Activated CD8-positive, alpha-beta memory T cell treated with anti-CD3 and anti-CD28 coated beads, Interleukin-2, amount 50 U/mL, for 1 hour (primary cell): Measurements from ENCODE around the gene KLK7.
"Not testable (repeated sequence)": the region's sequence is repeated elsewhere in the genome, so short reads cannot be mapped to it uniquely, and the experiment has no call there.

Experiments
- DNase-seq: peaks from one replicate; pipeline ENCODE4 v3.0.0-alpha.2; 2020; ENCODE audit errors: extremely low read depth

KLK7 gene

DNA sequence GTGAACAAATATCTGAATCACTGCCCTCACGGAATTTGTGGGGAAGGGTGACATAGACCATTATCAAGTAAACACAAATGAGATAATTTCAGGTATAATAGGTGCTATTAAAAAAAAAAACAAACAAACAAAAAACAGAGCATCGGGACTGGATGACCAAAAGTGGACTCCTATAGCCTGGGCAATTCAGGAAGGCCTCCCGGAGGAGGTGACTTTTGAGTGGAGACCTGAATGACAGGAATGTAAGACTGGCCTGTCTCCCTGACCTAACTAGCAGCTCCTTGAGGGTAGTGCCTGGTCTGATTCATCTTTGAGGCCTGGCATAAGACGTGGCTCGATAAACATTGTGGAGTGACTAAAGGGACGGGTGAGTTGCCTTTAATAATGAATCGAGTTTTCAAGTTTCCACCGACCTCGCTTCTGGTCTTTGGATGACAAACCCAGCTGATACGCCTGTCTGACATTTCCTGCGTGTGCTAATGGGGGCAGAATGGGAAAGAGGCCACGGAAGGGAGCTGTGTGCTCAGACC is 29.0 kb upstream of the KLK7 start:
- DNase-seq = no peak

DNA sequence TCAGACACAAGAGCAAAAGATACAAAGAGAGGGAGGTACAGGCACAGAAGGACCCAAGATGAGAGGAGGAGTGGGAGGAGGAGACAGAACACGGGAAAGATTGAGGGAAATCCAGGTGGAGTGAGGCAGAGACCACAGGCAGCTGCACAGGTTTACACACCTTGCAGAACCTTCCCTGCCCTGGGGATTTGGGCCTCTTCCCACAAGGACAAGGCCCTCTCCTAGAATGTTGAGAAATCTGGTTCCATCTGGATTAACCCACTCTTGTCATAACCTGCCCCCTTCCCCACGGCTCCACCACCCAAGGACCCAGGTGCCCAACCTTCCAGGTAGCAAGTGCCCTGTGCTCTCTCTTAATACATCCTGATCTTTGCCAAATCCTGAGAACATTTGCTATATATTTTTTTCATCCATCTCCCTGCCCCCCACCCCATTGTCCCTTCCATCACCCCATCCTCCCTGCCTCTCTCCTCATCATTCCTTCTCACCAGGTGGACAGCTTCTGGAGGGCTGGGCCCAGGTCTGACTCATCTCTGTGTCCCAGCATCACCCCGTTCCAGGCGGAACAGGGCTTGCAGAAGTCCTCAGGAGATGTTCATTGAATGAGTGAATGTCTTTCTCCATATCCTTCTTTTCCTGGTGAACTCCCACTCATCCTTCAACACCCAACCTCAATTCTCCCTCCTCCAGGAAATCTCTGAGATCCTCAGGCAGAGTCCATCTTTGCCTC is 26.5 kb upstream of the KLK7 start:
- DNase-seq = no peak

- DNase-seq = no peak
These were observed 25.6 kb upstream of the KLK7 start for GRCh38 chr19:51009061-51009891.

GRCh38 chr19:51007488-51007887 is 23.8 kb upstream of the KLK7 start:
- DNase-seq = no peak

DNA sequence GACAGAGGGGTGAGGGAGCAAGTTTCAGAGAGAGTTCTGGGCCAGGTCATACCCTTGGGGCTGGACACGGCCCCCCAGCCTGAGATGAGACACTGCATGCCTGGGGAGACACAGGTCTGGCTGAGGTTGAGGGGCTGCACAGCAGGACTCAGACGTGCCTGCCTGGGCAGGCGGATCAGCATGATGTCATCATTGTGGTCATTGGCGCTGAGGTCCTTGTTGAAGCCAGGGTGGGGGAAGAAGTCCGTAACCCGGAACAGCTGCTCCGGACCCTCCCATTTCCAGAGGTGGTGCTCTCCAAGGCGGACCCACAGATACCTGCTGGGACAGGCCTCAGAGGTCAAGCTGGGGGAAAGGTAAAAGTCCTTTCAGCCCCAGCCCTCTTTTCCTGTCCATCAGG is 22.7 kb upstream of the KLK7 start:
- no peak for DNase-seq

DNA sequence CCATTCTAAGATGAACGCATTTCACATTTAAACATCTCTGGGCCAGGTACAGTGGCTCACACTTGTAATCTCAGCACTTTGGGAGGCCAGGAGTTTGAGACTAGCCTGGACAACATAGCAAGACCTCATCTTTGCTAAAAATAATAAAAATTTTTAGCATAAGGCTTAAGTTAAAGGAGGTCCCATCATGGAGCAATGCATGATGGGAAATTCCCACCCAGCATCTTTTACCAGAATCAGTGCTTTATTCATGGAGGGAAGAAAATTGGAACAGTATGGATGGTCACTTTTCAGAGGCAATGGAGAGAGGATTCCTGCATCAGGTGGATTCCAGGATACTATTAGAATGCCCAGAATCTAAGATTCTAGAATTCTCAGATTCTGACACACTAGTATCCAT is 21.5 kb upstream of the KLK7 start:
- DNase-seq = no peak

DNA sequence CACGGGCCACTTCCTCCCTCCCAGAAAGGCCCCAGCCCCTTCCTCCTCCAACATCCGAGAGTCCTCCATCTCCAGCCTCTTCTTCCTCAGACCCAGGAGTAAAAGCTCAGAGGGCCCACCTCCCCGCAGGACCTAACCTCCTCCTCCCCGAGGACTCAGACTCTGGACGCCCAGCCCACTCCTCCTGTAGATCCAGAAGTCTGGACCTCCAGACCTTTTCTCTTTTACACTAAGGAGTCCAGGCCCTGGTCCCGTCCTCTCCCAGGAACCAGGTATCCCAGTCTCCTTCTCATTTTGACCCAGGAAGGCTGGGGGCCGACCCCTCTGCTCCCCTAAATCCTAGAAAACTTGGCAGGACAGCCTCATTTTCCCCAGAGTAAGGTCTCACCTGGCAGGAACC is 19.6 kb upstream of the KLK7 start:
- DNase-seq = no peak

- DNase-seq = no peak
These were observed 19.0 kb upstream of the KLK7 start for GRCh38 chr19:51002542-51003311.

- DNase-seq = no peak
These were observed 18.4 kb upstream of the KLK7 start for GRCh38 chr19:51002089-51002532.

DNA sequence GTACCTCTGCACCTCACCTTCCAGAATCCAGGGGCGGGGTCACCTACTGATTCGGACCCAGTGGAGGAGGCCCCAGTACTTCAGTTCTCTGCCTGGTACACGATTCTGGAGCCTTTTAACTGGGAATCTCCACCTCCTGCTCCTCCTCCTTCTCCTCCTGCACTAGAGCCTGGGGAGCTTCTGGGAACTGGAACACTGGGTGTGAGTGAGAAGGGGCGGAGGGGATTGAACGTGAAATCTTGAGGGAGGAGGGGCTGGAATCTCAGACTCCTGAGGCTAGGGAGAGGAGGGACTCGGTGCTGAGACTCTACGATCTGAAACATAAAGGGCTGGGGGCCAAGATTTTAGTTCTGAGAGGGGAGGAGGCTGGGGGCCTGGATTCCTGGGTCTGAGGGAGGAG is 17.8 kb upstream of the KLK7 start, which contains the start of gene KLK8:
Gene KLK8 (minus strand): TSS at position 90 of the 400 bp plus-strand sequence. CDS start 437 bp downstream, outside the sequence.
- DNase-seq = no peak

DNA sequence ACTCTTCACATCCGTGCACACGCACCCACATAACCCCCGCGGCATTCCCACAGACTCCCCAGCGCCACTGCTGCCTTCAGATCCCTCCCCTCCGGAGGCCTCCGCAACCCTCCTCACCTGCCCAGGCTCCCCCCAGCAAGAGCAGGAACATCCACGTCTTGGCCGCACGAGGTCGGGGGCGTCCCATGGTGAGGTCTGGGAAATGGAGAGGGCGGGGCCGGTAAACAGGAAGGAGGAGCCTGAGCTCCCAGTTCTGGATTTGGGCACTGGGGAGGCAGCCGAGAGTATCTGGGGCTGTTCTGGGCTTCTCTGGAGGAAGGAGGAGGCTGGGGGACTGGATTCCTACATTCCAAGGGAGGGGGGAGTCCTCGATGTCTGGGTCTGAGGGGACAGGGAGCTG is 17.3 kb upstream of the KLK7 start:
- no peak for DNase-seq

DNA sequence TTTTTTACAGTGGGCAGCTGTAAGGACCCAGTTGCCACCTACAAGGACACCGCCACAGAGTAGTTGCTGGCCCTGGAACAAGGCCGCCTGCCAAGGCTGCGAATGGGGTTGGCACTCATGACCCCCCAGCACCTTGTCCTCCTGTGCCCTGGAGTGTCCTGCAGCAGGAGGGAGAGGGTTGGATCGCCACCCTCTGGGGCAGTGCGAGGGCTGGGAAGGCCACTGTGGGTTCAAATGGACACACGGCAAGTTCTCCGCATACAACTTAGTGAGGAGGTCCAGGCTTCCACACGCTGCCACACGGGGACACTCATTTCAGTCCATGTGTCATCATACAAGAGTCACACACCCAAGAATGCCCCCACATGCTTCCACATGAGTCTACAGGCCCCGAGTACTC is 16.7 kb upstream of the KLK7 start:
- DNase-seq = no peak

GRCh38 chr19:50998686-50999085 is 15.0 kb upstream of the KLK7 start:
- DNase-seq = no peak

- DNase-seq = no peak
These were observed 14.3 kb upstream of the KLK7 start for GRCh38 chr19:50998061-50998460.

GRCh38 chr19:50994129-50994528 is 10.4 kb upstream of the KLK7 start:
- no peak for DNase-seq

- no peak for DNase-seq
These were observed 8.9 kb upstream of the KLK7 start for GRCh38 chr19:50992666-50993035.

DNA sequence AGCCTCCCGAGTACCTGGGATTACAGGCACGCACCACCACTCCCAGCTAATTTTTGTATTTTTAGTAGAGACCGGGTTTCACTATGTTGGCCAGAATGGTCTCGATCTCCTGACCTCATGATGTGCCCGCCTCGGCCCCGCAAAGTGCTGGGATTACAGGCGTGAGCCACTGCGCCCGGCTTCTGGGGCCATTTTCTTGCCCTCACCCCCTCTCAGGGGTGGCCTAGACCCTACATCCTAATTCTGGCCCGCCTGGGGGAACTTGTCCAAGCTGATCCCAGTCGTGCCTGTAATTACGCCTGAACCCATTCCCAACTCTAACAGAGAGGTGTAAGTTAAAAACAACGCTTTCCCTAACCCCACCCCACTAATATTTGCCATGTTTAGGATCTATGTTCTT is 699 bp upstream of the KLK7 start:
- DNase-seq = not testable (repeated sequence)

DNA sequence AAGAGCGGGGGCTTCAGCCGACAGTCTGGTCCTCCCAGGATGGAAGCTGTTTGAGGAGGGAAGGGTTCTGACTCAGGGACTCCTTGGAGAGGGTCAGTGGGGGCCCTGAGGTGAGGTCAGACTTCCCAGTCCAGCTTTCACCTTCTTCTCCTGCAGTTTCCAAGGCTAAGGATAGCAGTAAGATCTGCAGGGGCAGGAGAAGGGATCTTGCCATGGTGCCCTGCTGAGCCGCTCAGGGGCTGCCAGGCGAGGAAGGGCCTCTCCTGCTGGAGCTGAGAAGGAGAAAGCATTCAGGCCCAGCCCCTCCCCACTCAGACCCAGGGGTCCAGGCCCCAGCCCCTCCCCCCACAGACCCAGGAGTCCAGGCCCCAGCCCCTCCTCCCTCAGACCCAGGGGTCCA is 1.5 kb downstream of the KLK7 start:
- no peak for DNase-seq

DNA sequence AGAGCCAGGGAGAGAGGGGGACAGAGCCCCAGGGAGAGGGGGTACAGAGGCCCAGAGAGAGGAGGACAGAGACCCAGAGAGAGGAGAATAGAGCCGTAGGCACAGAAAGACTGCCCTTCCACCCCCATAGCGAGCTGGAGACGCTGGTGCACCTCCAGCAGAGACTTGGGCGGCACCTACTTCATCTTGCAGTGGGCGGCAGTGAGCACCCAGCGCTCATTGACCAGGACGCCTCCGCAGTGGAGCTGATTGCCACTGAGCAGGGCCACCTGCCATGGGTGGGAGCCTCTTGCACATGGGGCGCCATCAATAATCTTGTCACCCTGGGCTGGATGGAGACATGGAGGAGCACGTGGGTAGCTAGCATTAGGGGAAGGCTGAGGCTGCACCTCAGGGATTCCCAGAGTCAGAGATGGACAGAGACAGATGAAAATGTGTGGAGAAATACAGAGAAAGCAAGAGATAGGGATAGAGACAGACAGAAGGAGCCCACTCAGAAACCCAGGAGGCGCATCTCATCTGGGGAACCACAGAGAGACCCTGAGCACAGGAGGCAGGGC is 2.0 kb downstream of the KLK7 start:
- DNase-seq = no peak

GRCh38 chr19:50980208-50980607 is 3.5 kb downstream of the KLK7 start:
- no peak for DNase-seq

DNA sequence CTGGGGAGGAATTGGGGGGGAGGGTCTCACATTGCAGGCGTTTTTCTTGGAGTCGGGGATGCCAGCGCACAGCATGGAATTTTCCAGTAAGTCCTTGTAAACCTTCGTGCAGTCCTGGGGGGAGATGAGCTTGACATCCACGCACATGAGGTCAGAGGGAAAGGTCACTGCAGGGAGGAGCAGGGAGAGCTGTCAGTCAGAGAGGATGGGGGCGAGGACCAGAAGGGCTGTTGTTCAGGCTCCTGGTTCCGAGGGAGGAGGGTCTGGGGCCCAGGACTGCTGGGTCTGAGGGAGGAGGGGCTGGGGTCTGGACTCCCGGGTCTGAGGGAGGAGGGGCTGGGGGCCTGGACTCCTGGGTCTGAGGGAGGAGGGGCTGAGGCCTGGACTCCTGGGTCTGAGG is 4.0 kb downstream of the KLK7 start:
- no peak for DNase-seq
